GM13976 (cell line): ENCODE measurements around the gene ERICH6.

Source experiments
- DNase-seq: peaks from one replicate; pipeline ENCODE4 v3.0.0; 2012; ENCODE audit warnings: low spot score
- in situ Hi-C: fragments of 300-500 bp; cut with MboI; formaldehyde crosslinking; loops from one replicate; pipeline ENCODE4 v1.12.0; 2022; ENCODE audit warnings: low sequenced_read_pairs, mixed read lengths, inconsistent platforms; ENCODE audit not compliant: unreplicated experiment
- TF ChIP-seq, protein P1 (sequence below): IDR thresholded peaks from 2 replicates; pipeline ENCODE4 v1.5.1; 2012; ENCODE audit warnings: borderline replicate concordance, mild to moderate bottlenecking; ENCODE audit not compliant: insufficient read depth; ENCODE audit errors: extremely low read depth, missing control alignments, control extremely low read depth

The ERICH6 gene

DNA sequence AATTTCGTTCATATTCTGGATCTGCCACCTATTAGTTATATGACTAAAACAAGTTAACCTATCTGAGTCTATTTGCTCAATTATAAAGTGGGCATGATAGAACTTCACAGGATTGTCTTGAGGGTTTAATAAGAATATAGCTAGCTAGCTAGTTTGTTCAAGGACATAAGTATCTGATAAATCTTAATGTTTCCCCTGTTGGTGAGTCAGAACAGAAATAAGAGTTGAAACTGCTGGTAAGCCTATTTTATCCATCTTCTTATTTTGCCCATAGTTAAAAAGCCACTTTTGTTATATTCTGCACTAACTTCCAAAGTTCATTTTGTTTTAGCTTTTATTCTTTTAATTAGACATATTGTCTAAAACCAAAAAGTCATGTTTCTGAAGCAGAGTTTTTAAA, 91.2 kb downstream of the ERICH6 start:
- TF ChIP-seq, protein P1, sequence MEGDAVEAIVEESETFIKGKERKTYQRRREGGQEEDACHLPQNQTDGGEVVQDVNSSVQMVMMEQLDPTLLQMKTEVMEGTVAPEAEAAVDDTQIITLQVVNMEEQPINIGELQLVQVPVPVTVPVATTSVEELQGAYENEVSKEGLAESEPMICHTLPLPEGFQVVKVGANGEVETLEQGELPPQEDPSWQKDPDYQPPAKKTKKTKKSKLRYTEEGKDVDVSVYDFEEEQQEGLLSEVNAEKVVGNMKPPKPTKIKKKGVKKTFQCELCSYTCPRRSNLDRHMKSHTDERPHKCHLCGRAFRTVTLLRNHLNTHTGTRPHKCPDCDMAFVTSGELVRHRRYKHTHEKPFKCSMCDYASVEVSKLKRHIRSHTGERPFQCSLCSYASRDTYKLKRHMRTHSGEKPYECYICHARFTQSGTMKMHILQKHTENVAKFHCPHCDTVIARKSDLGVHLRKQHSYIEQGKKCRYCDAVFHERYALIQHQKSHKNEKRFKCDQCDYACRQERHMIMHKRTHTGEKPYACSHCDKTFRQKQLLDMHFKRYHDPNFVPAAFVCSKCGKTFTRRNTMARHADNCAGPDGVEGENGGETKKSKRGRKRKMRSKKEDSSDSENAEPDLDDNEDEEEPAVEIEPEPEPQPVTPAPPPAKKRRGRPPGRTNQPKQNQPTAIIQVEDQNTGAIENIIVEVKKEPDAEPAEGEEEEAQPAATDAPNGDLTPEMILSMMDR = no peak
- in situ Hi-C loops = no loop called here
- DNase-seq = no peak

DNA sequence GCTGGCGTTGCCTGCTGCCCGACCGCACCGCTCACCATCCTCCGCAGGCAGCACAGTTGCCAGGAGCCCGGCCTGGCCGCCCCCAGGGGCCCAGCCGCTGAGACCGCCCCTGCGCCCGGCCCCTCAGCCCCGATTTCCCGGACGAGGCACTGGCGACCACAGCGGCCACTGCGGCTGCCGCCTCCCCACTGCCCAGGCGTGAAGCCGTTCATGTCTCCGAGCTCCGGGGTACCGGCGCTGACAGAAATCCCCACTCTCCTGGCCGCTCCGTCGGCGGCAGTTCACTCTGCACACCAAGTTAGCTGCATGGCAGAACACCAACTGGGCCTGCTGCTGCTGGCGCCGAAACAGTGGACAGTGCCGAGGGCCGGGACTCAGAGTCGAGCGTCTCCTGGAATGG, 92.1 kb downstream of the ERICH6 start:
- no peak for DNase-seq
- TF ChIP-seq, protein P1 = no peak
- in situ Hi-C loops = no loop called here

DNA sequence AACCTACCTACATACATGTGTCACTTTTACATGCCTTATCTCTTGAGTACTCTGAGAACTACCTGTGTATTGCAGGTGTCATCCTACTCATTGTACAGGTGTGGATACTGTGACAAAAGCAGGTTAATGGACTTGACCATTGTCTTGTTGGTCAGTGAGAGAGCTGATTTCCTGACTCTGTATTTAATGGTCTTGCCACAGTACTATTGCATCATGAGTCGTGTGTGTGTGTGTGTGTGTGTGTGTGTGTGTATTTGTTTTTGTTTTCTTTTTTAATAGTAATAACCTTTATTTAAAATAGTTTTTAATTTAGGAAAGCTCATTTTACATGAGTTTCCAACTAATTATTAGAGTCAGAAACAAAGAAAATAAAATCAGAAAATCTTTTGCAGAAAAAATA, 92.9 kb downstream of the ERICH6 start:
- TF ChIP-seq, protein P1 = no peak
- DNase-seq = no peak
- in situ Hi-C loops = no loop called here

DNA sequence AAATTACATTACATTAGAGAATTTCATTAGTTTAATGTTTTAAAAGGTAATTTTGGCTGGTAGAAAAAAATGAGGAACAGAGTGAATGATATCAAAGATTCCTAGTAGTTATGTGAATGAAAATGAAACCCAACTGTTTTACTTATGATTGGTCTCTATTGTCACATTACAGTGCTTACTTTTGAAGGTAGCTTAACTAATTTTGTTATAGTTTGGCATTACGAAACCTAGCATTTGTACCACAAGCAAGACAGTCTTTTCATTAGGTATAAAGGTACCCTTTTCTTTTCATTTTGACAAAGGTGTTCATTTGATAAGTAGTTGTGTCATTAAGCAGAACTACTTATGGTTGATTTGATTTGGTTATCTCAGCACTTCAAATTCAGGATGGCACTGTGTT, 93.7 kb downstream of the ERICH6 start:
- DNase-seq = no peak
- TF ChIP-seq, protein P1 = no peak
- in situ Hi-C loops = no loop called here
